HepG2 (cell line): ENCODE data around the gene ZFP36L2. TPM values are rescaled to one million over a fixed set of nuclear protein-coding genes. Genes with fewer than 3 reads are reported as not detected.

Source experiments
- ATAC-seq: fragments of 200-7000 bp; cut with Tn5 transposase; 3 replicates; pipeline ENCODE4 v1.9.1; 2020; ENCODE audit warnings: mild to moderate bottlenecking, moderate library complexity
- BruUV-seq: library from RNA; stranded (reverse); fragments of 400-500 nt; replicated peaks from 2 replicates; lab custom pipeline; 2021; lab: Mats Ljungman, UMichigan
- CTCF ChIA-PET: fragments of 300-600 bp; formaldehyde crosslinking; extraction: SDS; loops from one replicate; lab custom pipeline; 2021; ENCODE audit warnings: low total read pairs, inconsistent platforms, low intra/inter-chr PET ratio; lab: Yijun Ruan, JAX
- POLR2A ChIA-PET: fragments of 350-600 bp; sonication (Branson Sonifier 250); formaldehyde crosslinking; loops from one replicate; lab custom pipeline; 2020; ENCODE audit warnings: antibody characterized with exemption, inconsistent platforms; lab: Yijun Ruan, JAX
- DNase-seq: peaks from one replicate; pipeline ENCODE4 v3.0.0-alpha.2; 2015; ENCODE audit warnings: low spot score
- FAIRE-seq: peaks from 3 replicates; lab custom pipeline; 2011; peaks lifted over from hg19 to GRCh38; lab: Jason Lieb, UNC
- H2AFZ ChIP-seq: one replicate; pipeline ENCODE4 v1.6.1; 2011; ENCODE audit warnings: low read length, inconsistent platforms
- H3K27ac ChIP-seq: fragments of 300-600 bp; 3 replicates; pipeline ENCODE4 v1.8.0; 2011; ENCODE audit warnings: mixed run types, mild to moderate bottlenecking, mixed read lengths, low read length, inconsistent platforms; ENCODE audit not compliant: insufficient read depth; ENCODE audit errors: extremely low read length
- H3K27me3 ChIP-seq, 2 experiments: fragments of 200-600 bp in 1 of 2; 2 replicates in 1 of 2; 3 replicates in 1 of 2; pipeline versions ENCODE4 v1.6.0 to v1.8.0; 2011; ENCODE audit warnings: low read length in 2 of 2, mild to moderate bottlenecking in 2 of 2, moderate library complexity in 2 of 2, inconsistent platforms in 1 of 2; ENCODE audit not compliant: insufficient read depth in 2 of 2, control insufficient read depth in 1 of 2
- H3K36me3 ChIP-seq, 2 experiments: fragments of 200-600 bp in 1 of 2; replicated peaks in 1 of 2; 2 replicates in 1 of 2; 3 replicates in 1 of 2; pipeline versions ENCODE4 v1.5.1 to v1.8.0; 2011; ENCODE audit warnings: low read length in 2 of 2, inconsistent platforms in 1 of 2; ENCODE audit not compliant: insufficient read depth in 2 of 2, control insufficient read depth in 1 of 2
- H3K4me1 ChIP-seq: 2 replicates; pipeline ENCODE4 v1.5.1; 2012; ENCODE audit warnings: low read length, inconsistent platforms; ENCODE audit not compliant: insufficient read depth
- H3K4me2 ChIP-seq: 2 replicates; pipeline ENCODE4 v1.6.0; 2011; ENCODE audit warnings: low read depth, low read length, inconsistent platforms
- H3K4me3 ChIP-seq, 3 experiments: fragments of 200-600 bp in 1 of 3; sonication (generic), shearing (Covaris generic) in 1 of 3; replicated peaks in 1 of 3; 2 replicates each; pipeline ENCODE4 v1.5.1; 2011 to 2016; ENCODE audit warnings: low read length in 3 of 3, inconsistent platforms in 2 of 3, low read depth in 2 of 3, mild to moderate bottlenecking in 2 of 3, control low read depth in 1 of 3, mixed read lengths in 1 of 3; ENCODE audit not compliant: insufficient read depth in 1 of 3
- H3K79me2 ChIP-seq: one replicate; pipeline ENCODE4 v1.6.1; 2011; ENCODE audit warnings: low read length, inconsistent platforms; ENCODE audit not compliant: insufficient read depth
- H3K9ac ChIP-seq: 2 replicates; pipeline ENCODE4 v1.6.0; 2011; ENCODE audit warnings: mild to moderate bottlenecking, low read depth, low read length, inconsistent platforms; ENCODE audit not compliant: insufficient read depth
- H3K9me3 ChIP-seq: 2 replicates; pipeline ENCODE4 v1.5.1; 2012; ENCODE audit warnings: mild to moderate bottlenecking, low read length
- H4K20me1 ChIP-seq: 2 replicates; pipeline ENCODE4 v1.6.0; 2011; ENCODE audit warnings: inconsistent platforms, mild to moderate bottlenecking, low read length, moderate library complexity; ENCODE audit not compliant: insufficient read depth
- AKAP8 ChIP-seq: sonication (generic); formaldehyde crosslinking; IDR thresholded peaks from 2 replicates; pipeline ENCODE4 v1.5.1; 2020; ENCODE audit warnings: mild to moderate bottlenecking, missing genetic modification reagents
- CHD2 ChIP-seq: IDR thresholded peaks from 2 replicates; pipeline ENCODE4 v1.6.1; 2011; ENCODE audit warnings: low read depth, low read length, improper control_type of control experiment
- FIP1L1 ChIP-seq: fragments of 200-400 bp; formaldehyde crosslinking; IDR thresholded peaks from 2 replicates; pipeline ENCODE4 v1.6.1; 2018; ENCODE audit warnings: low read depth, mild to moderate bottlenecking, low read length, moderate library complexity, borderline replicate concordance; ENCODE audit not compliant: insufficient read depth
- HMG20A ChIP-seq: IDR thresholded peaks from 2 replicates; pipeline ENCODE4 v1.6.1; 2016; ENCODE audit warnings: borderline replicate concordance
- MED1 ChIP-seq: sonication (generic); formaldehyde crosslinking; IDR thresholded peaks from 2 replicates; pipeline ENCODE4 v1.4.0; 2020; ENCODE audit warnings: missing genetic modification reagents
- RXRA ChIP-seq: sonication (generic); formaldehyde crosslinking; IDR thresholded peaks from 2 replicates; pipeline ENCODE4 v1.5.1; 2020; ENCODE audit warnings: missing genetic modification reagents
- SAFB2 ChIP-seq: sonication (generic); formaldehyde crosslinking; IDR thresholded peaks from 2 replicates; pipeline ENCODE4 v1.5.1; 2020; ENCODE audit warnings: missing genetic modification reagents, low read depth, mild to moderate bottlenecking, borderline replicate concordance
- XRCC5 ChIP-seq: fragments of 200-400 bp; formaldehyde crosslinking; optimal IDR thresholded peaks from 2 replicates; pipeline ENCODE3; 2017; ENCODE audit warnings: mild to moderate bottlenecking, low read length
- ZMYM3 ChIP-seq: sonication (generic); formaldehyde crosslinking; IDR thresholded peaks from 2 replicates; pipeline ENCODE4 v1.5.1; 2020; ENCODE audit warnings: mild to moderate bottlenecking, missing genetic modification reagents
- ZNF101 ChIP-seq: sonication (generic); formaldehyde crosslinking; IDR thresholded peaks from 2 replicates; pipeline ENCODE4 v1.4.0; 2020; ENCODE audit warnings: mild to moderate bottlenecking, low read depth, missing genetic modification reagents, borderline replicate concordance
- WGBS: methylation state at CpG from one replicate; pipeline ENCODE4 v1.1.6; 2017; ENCODE audit warnings: low lambda C conversion rate; 5-methylcytosine and 5-hydroxymethylcytosine counted together
- in situ Hi-C: cut with HindIII; loops from 2 replicates; pipeline ENCODE4 v1.10.0; 2017; ENCODE audit warnings: low pct_unique_long_range_greater_than_20kb; ENCODE audit not compliant: extremely low pct_ligation_motif_present
- intact Hi-C: fragments of 100-400 bp; cut with micrococcal nuclease; formaldehyde crosslinking; loops from one replicate; pipeline ENCODE4 v1.10.0; 2022; ENCODE audit not compliant: unreplicated experiment
- polyA plus RNA-seq, 8 experiments: library from polyadenylated mRNA; depleted of rRNA in 3 of 8; stranded (reverse) in 7 of 8; unstranded in 1 of 8; fragments of >200 nt; fragmentation: Illumina TruSeq in 4 of 8; extraction: Trizol in 4 of 8; gene quantifications; 2 replicates each; pipeline versions ENCODE4 v1.2.1 to v1.2.3, GENCODE V29; 2011 to 2016; ENCODE audit warnings: low read depth in 4 of 8, missing spikeins in 1 of 8, mixed read lengths in 1 of 8; ENCODE audit not compliant: insufficient read depth in 1 of 8
- total RNA-seq, 5 experiments: library from RNA; depleted of rRNA; stranded (reverse); fragments of >200 nt; fragmentation: Illumina TruSeq; extraction: Trizol; gene quantifications; 2 replicates each; pipeline ENCODE4 v1.2.3, GENCODE V29; 2016; ENCODE audit warnings: low read depth in 1 of 5
- TF ChIP-seq, protein P1 (sequence below): sonication (generic); formaldehyde crosslinking; IDR thresholded peaks from 2 replicates; pipeline ENCODE4 v1.4.0; 2020; ENCODE audit warnings: missing genetic modification reagents
- TF ChIP-seq, protein P2 (sequence below): sonication (generic); formaldehyde crosslinking; IDR thresholded peaks from 2 replicates; pipeline ENCODE4 v1.5.1; 2020; ENCODE audit warnings: missing genetic modification reagents, mild to moderate bottlenecking, borderline replicate concordance
- TF ChIP-seq, protein P3 (sequence below): sonication (generic); formaldehyde crosslinking; IDR thresholded peaks from 2 replicates; pipeline ENCODE4 v1.5.0; 2020; ENCODE audit warnings: mild to moderate bottlenecking, missing genetic modification reagents, borderline replicate concordance

ZFP36L2 gene
- total and polyA plus RNA-seq, 2 of the 13 experiments (the other 11 are each of a cell fraction or from before 2014, with no cell fraction given) = 11.2 to 21.8 TPM

DNA sequence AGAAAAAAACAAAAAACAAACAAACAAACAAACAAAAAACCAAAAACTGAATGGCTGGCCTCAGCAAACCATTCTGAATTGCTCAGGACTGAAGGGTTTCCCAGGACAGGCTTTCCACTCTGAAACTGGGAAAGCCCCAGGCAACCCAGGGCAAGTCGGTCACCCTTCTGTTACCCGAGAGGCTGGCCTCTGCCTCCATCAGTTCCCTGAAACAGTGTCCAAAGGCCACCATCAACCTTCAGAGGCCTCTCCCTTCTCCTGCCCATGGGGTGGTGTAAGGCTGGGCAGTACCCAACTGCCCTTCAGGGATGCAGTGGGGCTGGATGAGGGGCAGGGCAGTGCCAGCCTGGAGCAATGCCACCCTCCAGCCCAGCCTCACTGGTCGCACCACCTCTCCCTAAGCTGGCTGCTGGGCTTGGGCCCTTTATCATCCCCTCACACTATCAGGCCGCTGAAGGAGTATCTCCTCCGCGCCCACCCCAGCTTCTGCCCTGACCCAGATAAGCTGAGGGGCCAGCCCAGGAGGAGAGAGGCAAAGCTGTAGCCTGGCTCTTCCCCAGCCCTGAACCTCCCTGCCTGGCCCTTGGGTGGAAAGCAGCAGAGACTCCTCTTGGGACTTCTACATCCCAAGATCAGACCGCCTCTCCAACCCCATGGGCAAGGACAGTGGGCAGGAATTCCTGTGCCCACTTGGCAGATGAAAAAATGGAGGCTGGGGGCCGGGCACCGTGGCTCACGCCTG, 35.9 kb downstream of the ZFP36L2 start:
- CTCF ChIA-PET = no interaction called here
- Histone ChIP-seq H3K4me2 (no peak overlapping the region), H3K79me2 (no peaks in the 10 kb centered on the region), H3K4me3 (no peak overlapping the region), H3K4me1 (peaks cover 97% of the 10 kb centered on the region), H3K27ac (no peak overlapping the region), H3K36me3 (no peaks in the 10 kb centered on the region), H2AFZ (no peak overlapping the region), H3K9me3 (no peaks in the 10 kb centered on the region), H3K27me3 (no peaks in the 10 kb centered on the region), H3K9ac (no peak overlapping the region), H4K20me1 (no peaks in the 10 kb centered on the region)
- POLR2A ChIA-PET = interaction anchor here (0.7 to 10.9 kb wide), 6 partner anchors 12 to 141 kb away, joined by 3 to 324 read pairs (median 18); partner anchors contain the start of gene ZFP36L2
- in situ Hi-C loops (no loop called here), intact Hi-C loops (no loop called here)
- no TSS peak for BruUV-seq
- 84% methylated on average over 10 of the region's 10 CpGs for WGBS
- no peak for DNase-seq
- no peak for ATAC-seq
- FAIRE-seq = no peak
- no peak for TF ChIP-seq CHD2
- no peak for TF ChIP-seq MED1 (CRISPR knock-in tag)
- TF ChIP-seq XRCC5 = no peak
- peak; percentile 27 for TF ChIP-seq ZMYM3
- TF ChIP-seq AKAP8 (CRISPR knock-in tag) = no peak
- no peak for TF ChIP-seq HMG20A (CRISPR knock-in tag)
- TF ChIP-seq ZNF101 (CRISPR knock-in tag) = no peak
- no peak for TF ChIP-seq FIP1L1
- TF ChIP-seq, protein P1, sequence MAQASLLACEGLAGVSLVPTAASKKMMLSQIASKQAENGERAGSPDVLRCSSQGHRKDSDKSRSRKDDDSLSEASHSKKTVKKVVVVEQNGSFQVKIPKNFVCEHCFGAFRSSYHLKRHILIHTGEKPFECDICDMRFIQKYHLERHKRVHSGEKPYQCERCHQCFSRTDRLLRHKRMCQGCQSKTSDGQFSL (CRISPR knock-in tag) = no peak
- peak; percentile 40; the same call in 1 of the 2 replicates for TF ChIP-seq RXRA (CRISPR knock-in tag)
- no peak for TF ChIP-seq SAFB2
- TF ChIP-seq, protein P2, sequence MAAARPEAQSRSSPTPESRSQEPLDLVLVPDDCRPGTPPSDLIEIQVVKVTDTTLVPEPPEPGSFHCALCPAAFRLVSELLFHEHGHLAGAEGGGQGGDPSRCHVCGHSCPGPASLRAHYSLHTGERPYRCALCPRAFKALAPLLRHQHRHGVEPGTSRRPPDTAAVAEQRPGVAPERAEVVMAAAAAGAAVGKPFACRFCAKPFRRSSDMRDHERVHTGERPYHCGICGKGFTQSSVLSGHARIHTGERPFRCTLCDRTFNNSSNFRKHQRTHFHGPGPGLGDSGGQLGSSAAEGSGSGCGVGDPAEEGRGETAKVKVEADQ (CRISPR knock-in tag) = no peak
- TF ChIP-seq, protein P3, sequence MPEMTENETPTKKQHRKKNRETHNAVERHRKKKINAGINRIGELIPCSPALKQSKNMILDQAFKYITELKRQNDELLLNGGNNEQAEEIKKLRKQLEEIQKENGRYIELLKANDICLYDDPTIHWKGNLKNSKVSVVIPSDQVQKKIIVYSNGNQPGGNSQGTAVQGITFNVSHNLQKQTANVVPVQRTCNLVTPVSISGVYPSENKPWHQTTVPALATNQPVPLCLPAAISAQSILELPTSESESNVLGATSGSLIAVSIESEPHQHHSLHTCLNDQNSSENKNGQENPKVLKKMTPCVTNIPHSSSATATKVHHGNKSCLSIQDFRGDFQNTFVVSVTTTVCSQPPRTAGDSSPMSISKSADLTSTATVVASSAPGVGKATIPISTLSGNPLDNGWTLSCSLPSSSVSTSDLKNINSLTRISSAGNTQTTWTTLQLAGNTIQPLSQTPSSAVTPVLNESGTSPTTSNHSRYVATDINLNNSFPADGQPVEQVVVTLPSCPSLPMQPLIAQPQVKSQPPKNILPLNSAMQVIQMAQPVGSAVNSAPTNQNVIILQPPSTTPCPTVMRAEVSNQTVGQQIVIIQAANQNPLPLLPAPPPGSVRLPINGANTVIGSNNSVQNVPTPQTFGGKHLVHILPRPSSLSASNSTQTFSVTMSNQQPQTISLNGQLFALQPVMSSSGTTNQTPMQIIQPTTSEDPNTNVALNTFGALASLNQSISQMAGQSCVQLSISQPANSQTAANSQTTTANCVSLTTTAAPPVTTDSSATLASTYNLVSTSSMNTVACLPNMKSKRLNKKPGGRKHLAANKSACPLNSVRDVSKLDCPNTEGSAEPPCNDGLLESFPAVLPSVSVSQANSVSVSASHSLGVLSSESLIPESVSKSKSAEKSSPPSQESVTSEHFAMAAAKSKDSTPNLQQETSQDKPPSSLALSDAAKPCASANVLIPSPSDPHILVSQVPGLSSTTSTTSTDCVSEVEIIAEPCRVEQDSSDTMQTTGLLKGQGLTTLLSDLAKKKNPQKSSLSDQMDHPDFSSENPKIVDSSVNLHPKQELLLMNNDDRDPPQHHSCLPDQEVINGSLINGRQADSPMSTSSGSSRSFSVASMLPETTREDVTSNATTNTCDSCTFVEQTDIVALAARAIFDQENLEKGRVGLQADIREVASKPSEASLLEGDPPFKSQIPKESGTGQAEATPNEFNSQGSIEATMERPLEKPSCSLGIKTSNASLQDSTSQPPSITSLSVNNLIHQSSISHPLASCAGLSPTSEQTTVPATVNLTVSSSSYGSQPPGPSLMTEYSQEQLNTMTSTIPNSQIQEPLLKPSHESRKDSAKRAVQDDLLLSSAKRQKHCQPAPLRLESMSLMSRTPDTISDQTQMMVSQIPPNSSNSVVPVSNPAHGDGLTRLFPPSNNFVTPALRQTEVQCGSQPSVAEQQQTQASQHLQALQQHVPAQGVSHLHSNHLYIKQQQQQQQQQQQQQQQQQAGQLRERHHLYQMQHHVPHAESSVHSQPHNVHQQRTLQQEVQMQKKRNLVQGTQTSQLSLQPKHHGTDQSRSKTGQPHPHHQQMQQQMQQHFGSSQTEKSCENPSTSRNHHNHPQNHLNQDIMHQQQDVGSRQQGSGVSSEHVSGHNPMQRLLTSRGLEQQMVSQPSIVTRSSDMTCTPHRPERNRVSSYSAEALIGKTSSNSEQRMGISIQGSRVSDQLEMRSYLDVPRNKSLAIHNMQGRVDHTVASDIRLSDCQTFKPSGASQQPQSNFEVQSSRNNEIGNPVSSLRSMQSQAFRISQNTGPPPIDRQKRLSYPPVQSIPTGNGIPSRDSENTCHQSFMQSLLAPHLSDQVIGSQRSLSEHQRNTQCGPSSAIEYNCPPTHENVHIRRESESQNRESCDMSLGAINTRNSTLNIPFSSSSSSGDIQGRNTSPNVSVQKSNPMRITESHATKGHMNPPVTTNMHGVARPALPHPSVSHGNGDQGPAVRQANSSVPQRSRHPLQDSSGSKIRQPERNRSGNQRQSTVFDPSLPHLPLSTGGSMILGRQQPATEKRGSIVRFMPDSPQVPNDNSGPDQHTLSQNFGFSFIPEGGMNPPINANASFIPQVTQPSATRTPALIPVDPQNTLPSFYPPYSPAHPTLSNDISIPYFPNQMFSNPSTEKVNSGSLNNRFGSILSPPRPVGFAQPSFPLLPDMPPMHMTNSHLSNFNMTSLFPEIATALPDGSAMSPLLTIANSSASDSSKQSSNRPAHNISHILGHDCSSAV (CRISPR knock-in tag) = no peak
